ENCODE measurements around the gene PDE10A. TPM values are rescaled to one million over a fixed set of nuclear protein-coding genes. Genes with fewer than 3 reads are reported as not detected.

PDE10A gene
- total and polyA plus RNA-seq, 9 donors, result 5.5 to 10.9 (median 8.0) TPM

- DNase-seq, result no peak
- Histone ChIP-seq H3K4me3 (ENCODE audit: low read length) (no peak overlapping the region), H3K27ac (ENCODE audit: low read length) (no peak overlapping the region), H3K9me3 (replicated peaks; ENCODE audit: control insufficient read depth, low read depth, low read length) (no peaks in the 10 kb centered on the region), H3K36me3 (ENCODE audit: control insufficient read depth, insufficient read depth, low read length) (peaks cover 2% of the 10 kb centered on the region), H3K27me3 (ENCODE audit: control insufficient read depth, insufficient read depth, low read length) (no peaks in the 10 kb centered on the region), H3K4me1 (ENCODE audit: control insufficient read depth, insufficient read depth, low read length) (no peaks in the 10 kb centered on the region)
- 83% methylated on average over 2 of the region's 3 CpGs for WGBS (ENCODE audit: insufficient coverage)
These were observed 279.7 kb downstream of the PDE10A start for GRCh38 chr6:165383323-165383722.

GRCh38 chr6:165376100-165376499 is 286.9 kb downstream of the PDE10A start:
- Histone ChIP-seq H3K27ac (ENCODE audit: low read length) (no peak overlapping the region), H3K4me1 (ENCODE audit: control insufficient read depth, insufficient read depth, low read length) (no peaks in the 10 kb centered on the region), H3K4me3 (ENCODE audit: low read length) (no peak overlapping the region), H3K9me3 (replicated peaks; ENCODE audit: control insufficient read depth, low read depth, low read length) (no peaks in the 10 kb centered on the region), H3K27me3 (ENCODE audit: control insufficient read depth, insufficient read depth, low read length) (no peaks in the 10 kb centered on the region), H3K36me3 (ENCODE audit: control insufficient read depth, insufficient read depth, low read length) (no peaks in the 10 kb centered on the region)
- 80% methylated on average over 1 of the region's 1 CpG for WGBS (ENCODE audit: insufficient coverage)
- no peak for DNase-seq

- no CpG with 5 or more reads among the region's 1 CpG for WGBS (ENCODE audit: insufficient coverage)
- H3K4me3 ChIP-seq (ENCODE audit: low read length), result no peak overlapping the region
- H3K4me1 ChIP-seq (ENCODE audit: control insufficient read depth, insufficient read depth, low read length), result no peaks in the 10 kb centered on the region
- H3K9me3 ChIP-seq (replicated peaks; ENCODE audit: control insufficient read depth, low read depth, low read length), result peaks cover 3% of the 10 kb centered on the region
- no peak for DNase-seq
- H3K36me3 ChIP-seq (ENCODE audit: control insufficient read depth, insufficient read depth, low read length), result no peaks in the 10 kb centered on the region
- no peak overlapping the region for H3K27ac ChIP-seq (ENCODE audit: low read length)
- no peaks in the 10 kb centered on the region for H3K27me3 ChIP-seq (ENCODE audit: control insufficient read depth, insufficient read depth, low read length)
These were observed 297.7 kb downstream of the PDE10A start for GRCh38 chr6:165365371-165365770.

- Histone ChIP-seq H3K27ac (ENCODE audit: low read length) (no peak overlapping the region), H3K27me3 (ENCODE audit: control insufficient read depth, insufficient read depth, low read length) (no peaks in the 10 kb centered on the region), H3K4me1 (ENCODE audit: control insufficient read depth, insufficient read depth, low read length) (no peaks in the 10 kb centered on the region), H3K36me3 (ENCODE audit: control insufficient read depth, insufficient read depth, low read length) (peaks cover 5% of the 10 kb centered on the region), H3K9me3 (replicated peaks; ENCODE audit: control insufficient read depth, low read depth, low read length) (peaks cover 8% of the 10 kb centered on the region), H3K4me3 (ENCODE audit: low read length) (no peak overlapping the region)
- DNase-seq, result no peak
- WGBS (ENCODE audit: insufficient coverage), result 94% methylated on average over 4 of the region's 4 CpGs
These were observed 317.3 kb downstream of the PDE10A start for GRCh38 chr6:165345700-165346099.

- H3K27ac ChIP-seq (ENCODE audit: low read length), result no peak overlapping the region
- peaks cover 5% of the 10 kb centered on the region for H3K36me3 ChIP-seq (ENCODE audit: control insufficient read depth, insufficient read depth, low read length)
- H3K4me3 ChIP-seq (ENCODE audit: low read length), result no peak overlapping the region
- WGBS (ENCODE audit: insufficient coverage), result 83% methylated on average over 2 of the region's 5 CpGs
- H3K9me3 ChIP-seq (replicated peaks; ENCODE audit: control insufficient read depth, low read depth, low read length), result no peaks in the 10 kb centered on the region
- H3K27me3 ChIP-seq (ENCODE audit: control insufficient read depth, insufficient read depth, low read length), result no peaks in the 10 kb centered on the region
- no peaks in the 10 kb centered on the region for H3K4me1 ChIP-seq (ENCODE audit: control insufficient read depth, insufficient read depth, low read length)
- no peak for DNase-seq
These were observed 322.5 kb downstream of the PDE10A start for GRCh38 chr6:165340532-165340931.

- H3K4me3 ChIP-seq (ENCODE audit: low read length), result no peak overlapping the region
- 100% methylated on average over 1 of the region's 7 CpGs for WGBS (ENCODE audit: insufficient coverage)
- no peak for DNase-seq
- peaks cover 16% of the 10 kb centered on the region for H3K9me3 ChIP-seq (replicated peaks; ENCODE audit: control insufficient read depth, low read depth, low read length)
- no peaks in the 10 kb centered on the region for H3K4me1 ChIP-seq (ENCODE audit: control insufficient read depth, insufficient read depth, low read length)
- H3K36me3 ChIP-seq (ENCODE audit: control insufficient read depth, insufficient read depth, low read length), result no peaks in the 10 kb centered on the region
- H3K27ac ChIP-seq (ENCODE audit: low read length), result no peak overlapping the region
- no peaks in the 10 kb centered on the region for H3K27me3 ChIP-seq (ENCODE audit: control insufficient read depth, insufficient read depth, low read length)
These were observed 337.4 kb downstream of the PDE10A start for GRCh38 chr6:165325609-165326008.

GRCh38 chr6:165321555-165322145 is 341.4 kb downstream of the PDE10A start:
- H3K4me3 ChIP-seq (ENCODE audit: low read length), result no peak overlapping the region
- H3K36me3 ChIP-seq (ENCODE audit: control insufficient read depth, insufficient read depth, low read length), result no peaks in the 10 kb centered on the region
- peaks cover 19% of the 10 kb centered on the region for H3K9me3 ChIP-seq (replicated peaks; ENCODE audit: control insufficient read depth, low read depth, low read length)
- H3K27me3 ChIP-seq (ENCODE audit: control insufficient read depth, insufficient read depth, low read length), result no peaks in the 10 kb centered on the region
- no CpG with 5 or more reads among the region's 1 CpG for WGBS (ENCODE audit: insufficient coverage)
- H3K27ac ChIP-seq (ENCODE audit: low read length), result no peak overlapping the region
- no peaks in the 10 kb centered on the region for H3K4me1 ChIP-seq (ENCODE audit: control insufficient read depth, insufficient read depth, low read length)
- DNase-seq, result no peak

GRCh38 chr6:165321150-165321549 is 341.9 kb downstream of the PDE10A start:
- H3K4me1 ChIP-seq (ENCODE audit: control insufficient read depth, insufficient read depth, low read length), result no peaks in the 10 kb centered on the region
- no peak for DNase-seq
- no peaks in the 10 kb centered on the region for H3K36me3 ChIP-seq (ENCODE audit: control insufficient read depth, insufficient read depth, low read length)
- 93% methylated on average over 2 of the region's 3 CpGs for WGBS (ENCODE audit: insufficient coverage)
- no peak overlapping the region for H3K4me3 ChIP-seq (ENCODE audit: low read length)
- H3K27ac ChIP-seq (ENCODE audit: low read length), result no peak overlapping the region
- no peaks in the 10 kb centered on the region for H3K27me3 ChIP-seq (ENCODE audit: control insufficient read depth, insufficient read depth, low read length)
- H3K9me3 ChIP-seq (replicated peaks; ENCODE audit: control insufficient read depth, low read depth, low read length), result peaks cover 19% of the 10 kb centered on the region

- H3K27ac ChIP-seq (ENCODE audit: low read length), result no peak overlapping the region
These were observed 345.3 kb downstream of the PDE10A start for GRCh38 chr6:165317723-165318122.

GRCh38 chr6:165308926-165309731 is 353.9 kb downstream of the PDE10A start, which contains the start of gene C6orf118:
TSS of gene C6orf118 (minus strand) at chr6:165309605. CDS start at chr6:165309586, 19 bp downstream.
- WGBS (ENCODE audit: insufficient coverage), result under 1% methylated on average over 22 of the region's 35 CpGs
- Histone ChIP-seq H3K4me1 (ENCODE audit: control insufficient read depth, insufficient read depth, low read length) (peaks cover 7% of the 10 kb centered on the region), H3K9me3 (replicated peaks; ENCODE audit: control insufficient read depth, low read depth, low read length) (no peaks in the 10 kb centered on the region), H3K36me3 (ENCODE audit: control insufficient read depth, insufficient read depth, low read length) (no peaks in the 10 kb centered on the region), H3K27me3 (ENCODE audit: control insufficient read depth, insufficient read depth, low read length) (peaks cover 2% of the 10 kb centered on the region), H3K27ac (ENCODE audit: low read length) (peak within 1 kb of the TSS; percentile 32), H3K4me3 (ENCODE audit: low read length) (peak within 1 kb of the TSS; percentile 56)
- peak; percentile 98 for DNase-seq

More at GRCh38 chr6:165317723-165318122, 345.3 kb downstream of the PDE10A start:
- Histone ChIP-seq H3K4me1 (ENCODE audit: control insufficient read depth, insufficient read depth, low read length) (no peaks in the 10 kb centered on the region), H3K4me3 (ENCODE audit: low read length) (no peak overlapping the region), H3K27me3 (ENCODE audit: control insufficient read depth, insufficient read depth, low read length) (no peaks in the 10 kb centered on the region), H3K36me3 (ENCODE audit: control insufficient read depth, insufficient read depth, low read length) (no peaks in the 10 kb centered on the region), H3K9me3 (replicated peaks; ENCODE audit: control insufficient read depth, low read depth, low read length) (peaks cover 19% of the 10 kb centered on the region)
- no peak for DNase-seq
- WGBS (ENCODE audit: insufficient coverage), result 73% methylated on average over 4 of the region's 14 CpGs

All from muscle of leg (tissue), 11 donors.